ENCODE data around the gene CBLC.

Gene CBLC

DNA sequence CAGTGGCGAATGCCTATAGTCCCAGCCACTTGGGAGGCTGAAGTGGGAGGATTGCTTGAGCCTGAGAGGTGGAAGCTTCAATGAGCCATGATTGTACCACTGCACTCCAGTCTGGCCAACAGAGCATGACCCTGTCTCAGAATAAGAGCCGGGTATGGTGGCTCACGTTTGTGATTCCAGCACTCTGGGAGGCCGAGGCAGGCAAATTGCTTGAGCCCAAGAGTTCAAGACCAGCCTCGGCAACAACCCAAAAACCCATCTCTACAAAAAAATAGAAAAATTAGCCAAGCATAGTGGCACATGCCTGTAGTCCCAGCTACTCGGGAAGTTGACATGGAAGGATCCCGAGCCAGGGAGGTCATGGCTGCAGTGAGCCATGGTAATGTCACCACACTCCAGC lies 63.1 kb downstream of the CBLC start:
- TF ChIP-seq, protein P1, sequence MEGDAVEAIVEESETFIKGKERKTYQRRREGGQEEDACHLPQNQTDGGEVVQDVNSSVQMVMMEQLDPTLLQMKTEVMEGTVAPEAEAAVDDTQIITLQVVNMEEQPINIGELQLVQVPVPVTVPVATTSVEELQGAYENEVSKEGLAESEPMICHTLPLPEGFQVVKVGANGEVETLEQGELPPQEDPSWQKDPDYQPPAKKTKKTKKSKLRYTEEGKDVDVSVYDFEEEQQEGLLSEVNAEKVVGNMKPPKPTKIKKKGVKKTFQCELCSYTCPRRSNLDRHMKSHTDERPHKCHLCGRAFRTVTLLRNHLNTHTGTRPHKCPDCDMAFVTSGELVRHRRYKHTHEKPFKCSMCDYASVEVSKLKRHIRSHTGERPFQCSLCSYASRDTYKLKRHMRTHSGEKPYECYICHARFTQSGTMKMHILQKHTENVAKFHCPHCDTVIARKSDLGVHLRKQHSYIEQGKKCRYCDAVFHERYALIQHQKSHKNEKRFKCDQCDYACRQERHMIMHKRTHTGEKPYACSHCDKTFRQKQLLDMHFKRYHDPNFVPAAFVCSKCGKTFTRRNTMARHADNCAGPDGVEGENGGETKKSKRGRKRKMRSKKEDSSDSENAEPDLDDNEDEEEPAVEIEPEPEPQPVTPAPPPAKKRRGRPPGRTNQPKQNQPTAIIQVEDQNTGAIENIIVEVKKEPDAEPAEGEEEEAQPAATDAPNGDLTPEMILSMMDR (IDR thresholded peaks at IDR 0.05; ENCODE audit: low read length, missing control alignments), result no peak
- H3K4me3 ChIP-seq (replicated peaks; ENCODE audit: low read depth, low read length), result no peak overlapping the region
- DNase-seq (ENCODE audit: low read depth), result no peak

DNA sequence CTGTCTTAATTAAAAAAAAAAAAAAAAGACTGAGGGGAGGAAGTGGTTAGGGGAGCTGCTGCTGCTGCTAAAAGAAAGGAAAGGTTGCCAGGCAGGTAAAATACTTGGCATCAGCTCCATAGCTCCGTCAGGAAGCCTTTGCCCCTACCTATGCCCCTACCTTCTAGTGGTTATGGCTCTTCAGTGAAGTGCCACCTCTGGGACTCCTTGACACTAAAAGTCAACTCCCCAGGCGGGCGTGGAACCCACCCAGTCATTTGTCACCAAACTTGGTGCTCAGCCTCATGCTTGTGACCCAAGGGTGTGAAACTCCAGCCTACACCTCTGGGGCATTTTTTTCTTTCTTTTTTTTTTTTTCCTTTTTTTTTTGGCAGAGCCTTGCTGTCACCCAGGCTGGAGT lies 63.5 kb downstream of the CBLC start:
- H3K4me3 ChIP-seq (replicated peaks; ENCODE audit: low read depth, low read length), result no peak overlapping the region
- TF ChIP-seq, protein P1 (IDR thresholded peaks at IDR 0.05; ENCODE audit: low read length, missing control alignments), result no peak
- no peak for DNase-seq (ENCODE audit: low read depth)

DNA sequence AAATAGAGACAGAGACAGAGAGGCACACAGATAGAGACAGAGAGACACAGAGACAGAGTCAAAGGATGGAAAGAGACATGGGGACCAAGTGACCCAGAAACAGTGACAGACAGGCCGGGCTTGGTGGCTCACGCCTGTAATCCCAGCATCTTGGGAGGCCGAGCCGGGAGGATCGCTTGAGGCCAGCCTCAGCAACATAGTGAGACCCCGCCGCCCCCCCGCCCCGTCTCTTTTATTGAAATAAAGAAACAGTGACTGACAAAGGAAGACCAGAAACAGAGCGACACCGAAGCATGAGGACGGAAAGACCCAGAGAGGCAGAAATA lies 67.6 kb downstream of the CBLC start:
- TF ChIP-seq, protein P1 (IDR thresholded peaks at IDR 0.05; ENCODE audit: low read length, missing control alignments), result no peak
- no peak for DNase-seq (ENCODE audit: low read depth)

DNA sequence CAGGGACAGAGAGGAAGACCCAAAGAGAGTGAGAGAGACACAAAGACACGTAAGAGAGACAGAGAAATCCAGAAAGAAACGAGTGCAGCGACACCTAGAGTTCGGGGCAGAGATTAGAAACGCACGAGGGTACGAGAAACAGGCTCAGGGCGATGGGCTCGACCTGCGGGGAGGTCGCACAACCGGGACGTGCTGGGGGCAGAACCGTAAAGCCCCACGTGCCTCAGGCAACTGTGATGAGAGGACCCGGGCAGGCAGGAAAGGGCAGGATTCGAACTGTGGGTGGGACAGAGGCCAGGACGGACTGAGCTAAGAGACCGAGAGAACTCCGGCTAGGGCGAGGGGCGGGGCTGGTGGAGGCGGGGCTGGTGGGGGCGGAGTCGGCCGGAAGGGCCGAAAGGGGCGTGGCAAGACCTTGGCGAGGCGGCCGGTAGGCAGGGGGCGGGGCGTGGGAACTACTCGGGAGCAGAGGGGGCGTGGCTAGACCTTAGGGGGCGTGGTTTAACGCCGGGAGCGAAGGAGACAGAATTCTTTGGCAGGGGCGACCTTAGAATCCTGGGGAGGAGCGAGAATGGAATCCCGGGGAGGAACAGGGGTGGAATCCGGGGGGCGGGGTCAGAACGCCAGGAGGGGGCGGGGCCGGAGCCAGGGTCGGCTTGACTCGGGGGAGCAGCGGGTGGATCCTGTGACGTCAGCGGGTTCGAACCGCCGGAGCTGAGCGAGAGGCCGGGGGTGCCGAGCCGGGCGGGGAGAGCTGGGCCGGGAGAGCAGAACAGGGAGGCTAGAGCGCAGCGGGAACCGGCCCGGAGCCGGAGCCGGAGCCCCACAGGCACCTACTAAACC lies 68.1 kb downstream of the CBLC start, which contains the start of gene NECTIN2:
Gene NECTIN2, plus strand, starts transcription at position 686 of the 843 bp plus-strand sequence. CDS start 229 bp downstream, outside the sequence.
- peak within 1 kb of the TSS; percentile 97 for H3K4me3 ChIP-seq (replicated peaks; ENCODE audit: low read depth, low read length)
- DNase-seq (ENCODE audit: low read depth), result peak; percentile 99
- TF ChIP-seq, protein P1 (IDR thresholded peaks at IDR 0.05; ENCODE audit: low read length, missing control alignments), result peak; percentile 81

More for the DNA sequence above, 67.6 kb downstream of the CBLC start:
- peak overlapping the region; percentile 61 for H3K4me3 ChIP-seq (replicated peaks; ENCODE audit: low read depth, low read length)

DNA sequence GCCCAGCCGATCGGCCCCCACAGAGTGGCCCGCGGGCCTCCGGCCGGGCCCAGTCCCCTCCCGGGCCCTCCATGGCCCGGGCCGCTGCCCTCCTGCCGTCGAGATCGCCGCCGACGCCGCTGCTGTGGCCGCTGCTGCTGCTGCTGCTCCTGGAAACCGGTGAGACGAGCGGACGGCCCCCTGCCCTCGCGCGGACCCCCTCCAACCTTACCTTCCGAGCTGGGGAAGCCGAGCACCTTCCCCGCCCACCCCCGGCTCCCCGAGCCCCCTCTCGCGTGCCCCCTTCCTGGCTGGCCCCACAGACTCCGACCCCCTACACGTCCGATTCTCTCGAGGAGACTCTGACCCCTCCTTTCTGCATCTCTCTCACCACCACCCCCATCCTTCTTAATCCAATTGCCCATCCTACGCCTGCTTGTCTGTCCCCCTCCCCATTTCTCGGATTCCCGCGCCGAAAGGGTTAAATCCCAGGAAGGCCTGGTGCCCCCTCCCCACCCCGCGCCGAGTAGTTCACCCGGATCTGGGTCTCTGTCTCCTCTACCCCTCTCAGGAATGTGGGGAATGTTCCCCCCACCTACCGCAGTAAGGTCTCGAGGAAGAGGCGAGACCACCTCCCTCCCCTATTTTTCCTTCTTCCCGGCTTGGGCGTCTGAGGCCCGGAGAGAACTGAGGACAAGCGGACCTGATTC lies 68.9 kb downstream of the CBLC start:
- DNase-seq (ENCODE audit: low read depth), result peak; percentile 35
- TF ChIP-seq, protein P1 (IDR thresholded peaks at IDR 0.05; ENCODE audit: low read length, missing control alignments), result no peak
- peak overlapping the region; percentile 97 for H3K4me3 ChIP-seq (replicated peaks; ENCODE audit: low read depth, low read length)

DNA sequence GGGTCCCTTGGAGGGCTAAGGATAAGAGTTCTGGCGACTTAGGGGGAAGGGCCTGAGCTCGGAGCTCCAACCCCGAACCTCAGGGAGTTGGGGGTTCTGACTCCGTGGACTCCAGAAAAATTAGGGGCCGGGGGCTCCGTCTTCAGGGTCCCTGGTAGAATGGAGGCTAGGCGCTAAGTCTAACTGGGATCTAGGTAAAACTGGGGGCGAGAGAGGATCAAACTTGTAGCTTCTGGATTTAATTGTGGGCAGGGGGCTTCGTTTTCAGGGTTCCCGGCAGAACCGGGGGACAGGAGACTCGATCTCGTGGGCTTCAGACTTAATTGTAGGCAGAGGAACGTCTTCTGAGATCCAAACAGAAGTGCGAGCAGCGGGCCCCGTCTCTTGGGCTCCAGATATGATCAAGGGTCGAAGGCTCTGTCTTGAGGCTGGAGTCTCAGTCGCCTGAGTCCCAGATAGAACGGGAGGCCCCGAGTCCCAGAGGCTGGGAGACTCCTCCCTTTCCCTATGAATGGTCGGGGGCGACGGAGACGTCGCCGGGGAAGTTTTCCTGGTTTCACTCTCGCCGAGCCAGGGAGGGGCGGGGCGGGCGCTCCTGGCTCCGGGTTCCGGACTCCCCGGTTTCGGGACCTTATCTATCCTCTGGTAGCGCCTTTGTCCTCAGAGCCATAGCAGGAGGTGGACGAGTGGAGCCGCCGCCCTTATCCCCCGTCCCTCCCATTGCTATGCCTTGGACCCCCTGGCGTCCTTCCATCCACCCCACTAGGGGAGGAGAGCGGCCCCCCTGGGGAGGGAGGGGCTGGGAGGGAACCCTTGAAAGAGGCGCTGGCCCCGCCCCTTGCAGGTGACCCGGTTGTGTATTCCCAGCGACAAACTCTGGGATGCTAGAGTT lies 69.7 kb downstream of the CBLC start:
- DNase-seq (ENCODE audit: low read depth), result peak; percentile 50
- H3K4me3 ChIP-seq (replicated peaks; ENCODE audit: low read depth, low read length), result peak overlapping the region; percentile 97
- TF ChIP-seq, protein P1 (IDR thresholded peaks at IDR 0.05; ENCODE audit: low read length, missing control alignments), result no peak
